ENCODE measurements around the gene LSM3. TPM values are rescaled to one million over a fixed set of nuclear protein-coding genes. Genes with fewer than 3 reads are reported as not detected.

Gene LSM3
- total RNA-seq, 1 donor: 15.6 TPM

- no peak for DNase-seq (ENCODE audit: low read depth)
- H3K4me3 ChIP-seq (ENCODE audit: low read depth, low read length): no peak overlapping the region
- TF ChIP-seq CTCF (IDR thresholded peaks at IDR 0.05; ENCODE audit: insufficient read depth, low read length): no peak
Observed at GRCh38 chr3:14138109-14138877, 40.3 kb upstream of the LSM3 start.

GRCh38 chr3:14138878-14139655, 39.5 kb upstream of the LSM3 start:
- TF ChIP-seq CTCF (IDR thresholded peaks at IDR 0.05; ENCODE audit: insufficient read depth, low read length): no peak

GRCh38 chr3:14139771-14140170, 38.8 kb upstream of the LSM3 start:
- peak; percentile 27 for DNase-seq (ENCODE audit: low read depth)

More at GRCh38 chr3:14138878-14139655, 39.5 kb upstream of the LSM3 start:
- DNase-seq (ENCODE audit: low read depth): no peak
- H3K4me3 ChIP-seq (ENCODE audit: low read depth, low read length): no peak overlapping the region

GRCh38 chr3:14140668-14141067, 37.9 kb upstream of the LSM3 start:
- no peak for DNase-seq (ENCODE audit: low read depth)
- no peak for TF ChIP-seq CTCF (IDR thresholded peaks at IDR 0.05; ENCODE audit: insufficient read depth, low read length)
- no peak overlapping the region for H3K4me3 ChIP-seq (ENCODE audit: low read depth, low read length)

More at GRCh38 chr3:14139771-14140170, 38.8 kb upstream of the LSM3 start:
- no peak for TF ChIP-seq CTCF (IDR thresholded peaks at IDR 0.05; ENCODE audit: insufficient read depth, low read length)
- no peak overlapping the region for H3K4me3 ChIP-seq (ENCODE audit: low read depth, low read length)

GRCh38 chr3:14141144-14141543, 37.5 kb upstream of the LSM3 start:
- H3K4me3 ChIP-seq (ENCODE audit: low read depth, low read length): no peak overlapping the region
- TF ChIP-seq CTCF (IDR thresholded peaks at IDR 0.05; ENCODE audit: insufficient read depth, low read length): no peak
- no peak for DNase-seq (ENCODE audit: low read depth)

GRCh38 chr3:14141602-14142341, 36.8 kb upstream of the LSM3 start:
- H3K4me3 ChIP-seq (ENCODE audit: low read depth, low read length): no peak overlapping the region
- TF ChIP-seq CTCF (IDR thresholded peaks at IDR 0.05; ENCODE audit: insufficient read depth, low read length): no peak
- no peak for DNase-seq (ENCODE audit: low read depth)
